ENCODE data around the gene THAP8.
"Not testable (repeated sequence)": the region's sequence is repeated elsewhere in the genome, so short reads cannot be mapped to it uniquely, and the experiment has no call there.

THAP8 gene

GRCh38 chr19:36054119-36054732, at the start of gene THAP8:
Gene THAP8 (minus strand): TSS chr19:36054285. CDS start chr19:36054217, 68 bp downstream.
- peak; percentile 100 for DNase-seq

GRCh38 chr19:36103040-36103626, 49.0 kb upstream of the THAP8 start:
- no peak for DNase-seq

- no peak for DNase-seq
Observed at GRCh38 chr19:36101550-36102327, 47.7 kb upstream of the THAP8 start.

GRCh38 chr19:36100476-36100875, 46.4 kb upstream of the THAP8 start:
- no peak for DNase-seq

GRCh38 chr19:36099166-36099785, 45.2 kb upstream of the THAP8 start:
- no peak for DNase-seq

- DNase-seq, result no peak
Observed at GRCh38 chr19:36097036-36097435, 43.0 kb upstream of the THAP8 start.

GRCh38 chr19:36093687-36094086, 39.6 kb upstream of the THAP8 start:
- DNase-seq, result no peak

GRCh38 chr19:36093146-36093662, 39.1 kb upstream of the THAP8 start:
- no peak for DNase-seq

- no peak for DNase-seq
Observed at GRCh38 chr19:36092566-36092965, 38.5 kb upstream of the THAP8 start.

- DNase-seq, result no peak
Observed at GRCh38 chr19:36090910-36091695, 37.0 kb upstream of the THAP8 start.

GRCh38 chr19:36089847-36090246, 35.8 kb upstream of the THAP8 start:
- DNase-seq, result no peak

GRCh38 chr19:36086326-36086725, 32.2 kb upstream of the THAP8 start:
- DNase-seq, result no peak

- no peak for DNase-seq
Observed at GRCh38 chr19:36084231-36085009, 30.3 kb upstream of the THAP8 start.

GRCh38 chr19:36082916-36083315, 28.8 kb upstream of the THAP8 start:
- DNase-seq, result no peak

GRCh38 chr19:36081894-36082293, 27.8 kb upstream of the THAP8 start:
- DNase-seq, result no peak

- no peak for DNase-seq
Observed at GRCh38 chr19:36081385-36081784, 27.3 kb upstream of the THAP8 start.

- DNase-seq, result no peak
Observed at GRCh38 chr19:36079389-36079945, 25.4 kb upstream of the THAP8 start.

- no peak for DNase-seq
Observed at GRCh38 chr19:36073121-36073876, 19.2 kb upstream of the THAP8 start.

- no peak for DNase-seq
Observed at GRCh38 chr19:36072081-36072480, 18.0 kb upstream of the THAP8 start.

GRCh38 chr19:36068810-36069499, 14.9 kb upstream of the THAP8 start:
- DNase-seq, result not testable (repeated sequence)
